SK-N-MC (cell line): ENCODE measurements around the gene PTGDS.

Source experiments
- EZH2 ChIP-seq: fragments of 200-600 bp; sonication (generic); IDR thresholded peaks from one replicate; pipeline ENCODE4 v1.6.1; 2017; ENCODE audit warnings: antibody characterized with exemption
- FOXP2 ChIP-seq: optimal IDR thresholded peaks from 2 replicates; pipeline ENCODE3; 2011; ENCODE audit warnings: mild to moderate bottlenecking, moderate library complexity; ENCODE audit not compliant: insufficient read depth; ENCODE audit errors: extremely low read length, control extremely low read depth

GRCh38 chr9:136960212-136960937, 16.9 kb upstream of the PTGDS start:
- TF ChIP-seq EZH2 (no peak), FOXP2 (no peak)
